Measurements from ENCODE around the gene PRR36.

- TF ChIP-seq POLR2A (IDR thresholded peaks at IDR 0.05) (no peak), CTCF (IDR thresholded peaks at IDR 0.05) (no peak)
Observed at GRCh38 chr19:7923295-7924191, 49.4 kb upstream of the PRR36 start.
